Metanephros (tissue), 1 donor: Measurements from ENCODE around the gene IAPP. TPM values are rescaled to one million over a fixed set of nuclear protein-coding genes. Genes with fewer than 3 reads are reported as not detected.

Experiments
- total RNA-seq: library from RNA; depleted of rRNA; stranded (reverse); fragments of >200 nt; gene quantifications from one replicate; pipeline ENCODE4 v1.2.3, GENCODE V29; 2014

IAPP gene
- not detected for total RNA-seq

GRCh38 chr12:21372602-21373001 lies at the start of gene IAPP:
Gene IAPP (plus strand): TSS chr12:21372902. CDS start chr12:21373352, 450 bp downstream.

GRCh38 chr12:21334771-21335325 lies 37.9 kb upstream of the IAPP start, which contains the start of gene SLCO1A2:
Gene SLCO1A2 (minus strand): TSS chr12:21334917. CDS start chr12:21334647, 270 bp downstream.

Other genes with a start within 250 kb of the IAPP start
- not detected for gene SLCO1B1, start 241.7 kb upstream of the IAPP start, total RNA-seq
- gene SLCO1A2, start 38.0 kb upstream of the IAPP start, total RNA-seq: not detected
- 14.2 TPM for gene PYROXD1, start 64.8 kb downstream of the IAPP start, total RNA-seq
- gene RECQL, start 128.7 kb downstream of the IAPP start, total RNA-seq: 25.8 TPM
- 19.4 TPM for gene GOLT1B, start 128.9 kb downstream of the IAPP start, total RNA-seq
- gene SPX, start 153.4 kb downstream of the IAPP start, total RNA-seq: 13.3 TPM
- gene GYS2, start 231.9 kb downstream of the IAPP start, total RNA-seq: not detected